ENCODE measurements around the gene SELENON.
"Not testable (repeated sequence)": the region's sequence is repeated elsewhere in the genome, so short reads cannot be mapped to it uniquely, and the experiment has no call there.

Gene SELENON

DNA sequence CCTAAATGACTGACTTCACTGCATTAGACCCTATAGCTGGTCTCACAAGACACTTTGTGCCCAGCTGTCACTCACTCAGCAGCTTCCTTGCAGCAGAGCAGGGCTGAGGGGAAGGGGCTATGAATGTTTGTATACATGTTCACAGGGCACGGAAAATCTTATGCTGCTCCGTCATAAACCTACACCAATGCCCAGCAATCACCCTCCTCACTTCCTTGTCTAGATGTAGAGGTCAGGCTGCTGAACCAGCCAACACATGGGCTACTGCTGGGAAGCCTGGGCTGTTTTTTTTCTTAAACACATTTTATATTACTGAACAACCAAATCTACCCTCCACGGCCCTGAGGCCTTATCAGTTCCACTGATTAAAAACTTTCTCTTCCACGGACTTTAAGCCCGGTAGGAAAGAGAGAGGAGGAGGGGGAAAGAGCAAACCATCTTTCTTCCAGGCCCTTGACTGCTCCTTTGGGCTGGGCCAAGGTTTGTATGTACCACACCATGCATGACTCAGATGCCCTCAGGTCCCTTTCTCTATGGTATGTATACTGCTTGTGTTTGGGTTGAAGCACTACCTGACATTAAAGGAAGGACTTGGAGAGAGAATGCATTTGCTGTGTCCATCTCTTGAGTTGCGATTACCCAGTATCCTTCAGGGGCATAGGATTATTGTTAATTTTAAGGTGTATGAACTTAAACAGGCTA lies 32.5 kb downstream of the SELENON start:
- DNase-seq, result no peak

DNA sequence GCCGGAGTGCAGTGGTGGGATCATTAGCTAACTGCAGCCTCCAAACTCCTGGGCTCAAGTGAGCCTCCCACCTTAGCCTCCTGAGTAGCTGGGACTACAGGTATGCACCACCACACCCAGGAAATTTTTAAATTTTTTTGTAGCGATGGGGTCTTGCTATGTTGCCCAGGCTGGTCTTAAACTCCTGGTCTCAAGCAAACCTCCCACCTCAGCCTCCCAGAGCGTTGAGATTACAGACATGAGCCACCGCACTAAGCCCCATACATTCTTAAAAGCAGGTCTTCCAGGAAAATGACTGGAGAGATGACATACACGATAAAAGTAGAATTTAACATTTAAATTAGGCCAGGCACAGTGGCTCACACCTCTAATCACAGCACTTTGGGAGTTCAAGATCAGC lies 33.2 kb downstream of the SELENON start:
- no peak for DNase-seq

DNA sequence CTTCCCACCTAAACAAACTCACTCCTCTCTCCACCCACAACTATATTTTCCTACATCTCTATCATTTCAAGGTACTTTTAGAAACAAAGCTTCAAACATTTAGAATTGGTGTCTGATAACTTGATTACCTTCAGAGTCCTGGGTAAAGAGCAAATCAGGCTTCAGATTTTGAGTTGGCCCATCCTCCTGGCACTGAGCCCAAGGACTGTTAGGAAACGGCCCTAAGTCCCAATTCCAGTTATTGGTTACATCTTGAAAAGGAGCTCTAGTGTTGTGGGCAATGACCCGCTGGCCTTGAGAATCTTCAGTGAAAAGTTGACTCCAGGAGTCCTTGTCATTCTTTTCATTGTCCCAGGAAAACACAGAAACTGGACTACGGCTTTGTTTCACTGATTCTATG lies 34.9 kb downstream of the SELENON start:
- DNase-seq, result no peak

DNA sequence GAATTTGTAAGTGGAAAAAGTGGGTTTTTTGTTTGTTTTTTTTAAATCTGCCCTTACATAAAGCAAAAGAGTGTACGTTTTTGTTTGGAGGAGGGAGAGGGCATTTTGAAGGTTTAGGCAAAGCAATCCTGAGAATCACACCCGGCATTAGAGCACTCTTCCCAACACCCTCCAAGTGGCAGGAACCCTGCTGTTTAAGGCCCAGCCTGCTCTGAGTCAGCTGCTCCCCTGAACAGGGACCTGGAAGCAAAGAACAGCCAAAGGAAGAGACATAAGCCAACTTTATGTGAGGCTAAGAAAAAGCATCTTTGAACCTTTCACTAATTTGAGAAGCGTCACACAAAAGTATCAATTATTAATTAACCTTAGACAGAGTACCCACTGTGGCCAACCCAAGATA lies 36.7 kb downstream of the SELENON start:
- DNase-seq, result no peak

DNA sequence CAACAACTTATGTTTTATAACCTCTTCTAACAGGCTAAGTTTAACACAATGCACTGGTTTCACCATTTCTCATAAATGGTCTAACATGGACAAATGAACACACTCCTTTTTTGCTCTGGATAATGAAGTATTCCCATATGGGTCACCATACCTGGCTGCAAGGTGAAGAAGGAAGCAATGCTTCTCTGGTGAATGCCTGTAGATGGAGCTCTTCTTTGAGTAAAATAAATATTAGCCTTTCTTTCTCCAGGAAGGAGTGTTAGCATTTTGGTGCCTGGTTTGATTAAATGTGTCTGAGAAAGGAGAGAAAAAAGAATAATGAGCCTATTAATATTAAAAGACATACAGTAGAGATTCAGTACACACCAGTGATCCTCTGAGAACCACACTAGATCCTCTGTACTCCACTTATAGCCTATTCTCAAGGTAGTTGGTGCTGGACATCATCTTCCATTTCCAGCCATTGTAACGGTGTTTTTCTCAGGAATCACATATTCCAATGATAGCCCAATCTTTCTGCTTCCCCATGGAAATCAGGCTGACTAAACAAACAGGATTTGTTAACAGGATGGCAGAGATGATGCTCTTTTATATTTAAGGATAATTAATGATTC lies 37.4 kb downstream of the SELENON start:
- DNase-seq, result no peak

DNA sequence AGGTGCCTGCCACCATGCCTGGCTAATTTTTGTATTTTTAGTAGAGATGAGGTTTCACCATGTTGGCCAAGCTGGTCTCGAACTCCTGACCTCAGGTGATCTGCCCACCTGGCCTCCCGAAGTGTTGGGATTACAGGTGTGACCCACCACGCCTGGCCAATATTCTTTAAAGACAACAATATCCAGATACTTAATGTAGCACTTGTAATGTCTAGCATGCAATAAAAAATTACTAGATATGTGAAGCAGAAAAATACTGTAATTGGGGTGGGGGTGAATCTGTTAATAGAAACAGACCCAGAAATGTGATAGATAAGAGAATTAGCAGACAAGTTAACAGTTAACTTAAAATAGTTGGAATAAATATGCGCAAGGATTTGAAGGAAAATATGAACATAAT lies 39.8 kb downstream of the SELENON start:
- DNase-seq, result not testable (repeated sequence)

DNA sequence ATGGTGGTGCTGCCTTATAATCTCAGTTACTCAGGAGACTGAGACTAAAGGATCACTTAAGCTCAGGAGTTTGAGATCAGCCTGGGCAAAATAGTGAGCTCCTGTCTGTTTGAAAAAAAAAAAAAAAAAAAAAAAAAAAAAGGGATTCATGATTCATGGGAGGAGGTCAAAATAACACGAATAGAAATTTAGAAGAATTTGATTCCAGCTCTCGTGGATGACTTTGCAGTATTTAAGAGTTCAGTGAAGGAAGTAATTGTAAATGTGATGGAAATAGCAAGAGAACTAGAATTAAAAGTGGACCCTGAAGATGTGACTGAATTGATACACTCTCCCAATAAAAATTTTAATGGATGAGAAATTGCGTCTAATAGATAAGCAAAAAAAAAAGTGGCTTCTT lies 43.5 kb downstream of the SELENON start:
- DNase-seq, result no peak

DNA sequence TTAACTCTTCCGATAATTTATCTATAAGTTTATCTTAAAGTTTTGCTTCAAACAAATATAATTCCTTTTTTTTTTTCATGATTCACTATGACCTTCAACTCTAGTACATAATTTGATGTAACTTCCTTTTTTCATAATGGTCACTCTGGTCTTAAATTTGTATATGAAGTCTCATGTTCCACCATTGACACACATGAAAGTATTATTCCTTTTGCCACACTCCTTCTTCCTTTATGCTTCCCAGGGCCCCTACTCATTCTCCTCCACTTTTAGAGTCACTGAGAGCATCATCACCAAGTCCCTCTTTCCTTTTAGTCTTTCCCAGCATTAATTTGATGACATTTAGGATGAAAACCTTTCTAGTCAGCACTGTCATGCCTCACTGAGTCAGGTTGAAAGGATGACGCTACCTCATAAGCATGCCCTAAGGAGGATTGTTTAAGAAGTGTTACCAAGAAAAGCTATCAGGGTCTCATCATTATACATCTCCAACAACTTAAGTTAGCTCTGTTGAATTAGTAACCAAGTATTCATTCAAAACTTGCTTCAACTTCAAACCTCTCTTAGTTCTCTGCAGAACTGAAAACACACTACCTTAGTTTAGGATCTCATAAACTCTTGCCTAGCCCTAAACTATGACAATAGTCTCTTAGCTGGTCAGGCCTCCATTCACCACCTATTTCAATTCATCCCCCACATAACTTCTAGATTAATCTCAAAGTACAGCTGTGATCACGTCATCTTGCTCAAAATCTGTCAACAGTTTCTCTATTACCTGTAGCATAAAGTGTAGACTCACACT lies 44.7 kb downstream of the SELENON start:
- no peak for DNase-seq

DNA sequence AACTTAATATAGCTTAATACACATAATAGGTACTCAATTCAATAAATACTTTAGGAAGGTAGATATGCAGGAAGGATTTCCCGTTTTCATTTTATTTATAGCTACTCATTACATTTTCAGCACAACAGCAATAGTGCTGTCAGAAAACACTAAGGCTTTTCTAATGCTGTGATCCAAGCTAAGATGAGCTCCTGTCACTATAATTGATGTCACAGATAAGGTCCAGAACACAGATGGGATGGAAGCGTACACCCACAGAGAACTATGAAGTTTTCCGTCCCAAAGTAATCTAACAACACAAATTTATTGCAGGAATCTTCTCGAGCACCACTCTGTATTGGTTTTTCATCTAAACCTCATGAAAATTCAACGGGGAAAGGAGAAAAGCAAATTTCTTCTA lies 45.7 kb downstream of the SELENON start:
- DNase-seq, result no peak

DNA sequence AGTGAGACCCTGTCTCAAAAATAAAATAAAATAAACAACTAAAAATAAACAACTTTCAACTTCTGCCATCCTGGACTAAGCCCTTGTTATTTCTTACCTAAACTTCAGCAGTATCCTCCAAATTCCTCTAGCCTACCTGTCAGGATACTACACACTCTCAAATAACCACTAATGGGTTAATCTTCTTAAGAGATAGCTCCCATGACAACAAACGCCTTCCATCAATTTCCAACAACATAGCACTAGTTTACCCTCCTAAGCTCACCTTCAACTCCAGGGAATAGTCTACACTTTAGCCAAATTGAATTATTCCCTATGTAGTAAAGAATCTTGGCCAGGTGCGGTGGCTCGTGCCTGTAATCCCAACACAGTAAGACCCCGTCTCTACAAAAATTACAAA lies 47.9 kb downstream of the SELENON start:
- no peak for DNase-seq

DNA sequence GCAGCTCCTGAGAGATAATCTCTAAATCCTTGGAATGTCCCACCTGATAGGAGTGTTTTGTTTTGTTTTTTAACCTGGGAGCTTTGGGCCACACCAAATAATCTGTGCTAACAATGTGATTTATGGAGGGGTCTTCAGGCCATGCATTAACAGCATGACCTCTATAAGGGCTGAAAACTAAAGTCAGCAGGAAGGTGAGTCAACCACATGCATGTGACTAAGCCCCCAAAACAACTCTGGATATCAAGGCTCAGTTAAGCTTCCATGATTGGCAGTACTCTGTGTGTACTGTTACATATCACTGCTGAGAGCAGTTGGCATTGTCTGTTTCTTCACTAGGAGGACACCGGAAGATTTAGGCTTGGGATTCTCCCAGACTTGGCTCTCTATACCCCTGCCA lies 48.5 kb downstream of the SELENON start:
- DNase-seq, result no peak

DNA sequence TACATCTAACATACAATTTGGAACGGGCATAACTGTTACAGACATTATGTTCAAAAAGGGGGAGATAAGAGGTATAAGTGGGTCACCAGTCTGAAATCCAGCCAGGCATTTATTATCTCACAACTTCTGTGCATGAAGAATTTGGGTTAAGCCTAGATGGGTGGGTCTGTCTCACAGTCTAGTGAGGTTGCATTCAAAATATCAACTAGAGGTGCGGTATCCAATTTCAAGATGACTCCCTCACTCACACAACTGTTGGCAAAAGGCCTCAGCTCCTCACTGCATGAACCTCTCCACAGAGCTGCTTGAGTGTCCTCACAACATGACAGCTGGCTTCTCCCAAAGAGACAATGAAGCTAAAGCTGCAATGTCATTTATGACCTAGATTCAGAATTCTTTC lies 54.6 kb downstream of the SELENON start:
- DNase-seq, result peak; percentile 75

DNA sequence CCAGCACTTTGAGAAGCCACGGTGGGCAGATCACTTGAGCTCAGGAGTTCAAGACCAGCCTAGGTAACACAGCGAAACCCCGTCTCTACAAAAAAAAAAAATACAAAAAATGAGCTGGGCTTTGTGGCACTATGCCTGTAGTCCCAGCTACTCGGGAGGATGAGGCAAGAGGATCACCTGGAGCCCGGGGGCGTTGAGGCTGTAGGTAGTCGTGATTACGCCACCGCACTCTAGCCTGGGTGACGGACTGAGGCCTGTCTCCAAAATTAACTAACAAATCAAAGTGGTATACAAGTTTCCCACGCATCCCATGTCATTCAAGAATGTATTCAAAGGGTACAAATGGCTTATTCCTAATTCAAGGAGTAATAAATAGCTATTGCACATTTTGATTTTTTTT lies 56.9 kb downstream of the SELENON start:
- DNase-seq, result no peak

DNA sequence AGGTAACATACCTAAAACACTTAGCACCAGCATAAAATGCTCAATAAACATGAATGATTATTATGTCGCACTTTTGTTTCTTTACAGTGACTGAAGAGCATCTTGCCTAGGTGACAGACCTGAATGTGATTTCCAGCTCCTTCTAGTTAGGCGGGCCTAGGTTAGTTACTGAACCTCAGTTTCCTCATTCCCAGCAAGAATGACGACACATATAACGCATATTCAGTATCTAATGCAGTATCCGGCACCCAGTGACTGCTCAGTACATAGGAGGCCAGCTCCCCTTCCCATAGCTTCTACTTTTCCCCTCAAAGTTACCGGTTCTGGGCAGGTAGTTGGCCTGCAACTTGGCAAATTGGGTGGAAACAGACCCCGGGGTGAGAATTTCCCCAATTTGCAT lies 58.5 kb downstream of the SELENON start:
- no peak for DNase-seq

DNA sequence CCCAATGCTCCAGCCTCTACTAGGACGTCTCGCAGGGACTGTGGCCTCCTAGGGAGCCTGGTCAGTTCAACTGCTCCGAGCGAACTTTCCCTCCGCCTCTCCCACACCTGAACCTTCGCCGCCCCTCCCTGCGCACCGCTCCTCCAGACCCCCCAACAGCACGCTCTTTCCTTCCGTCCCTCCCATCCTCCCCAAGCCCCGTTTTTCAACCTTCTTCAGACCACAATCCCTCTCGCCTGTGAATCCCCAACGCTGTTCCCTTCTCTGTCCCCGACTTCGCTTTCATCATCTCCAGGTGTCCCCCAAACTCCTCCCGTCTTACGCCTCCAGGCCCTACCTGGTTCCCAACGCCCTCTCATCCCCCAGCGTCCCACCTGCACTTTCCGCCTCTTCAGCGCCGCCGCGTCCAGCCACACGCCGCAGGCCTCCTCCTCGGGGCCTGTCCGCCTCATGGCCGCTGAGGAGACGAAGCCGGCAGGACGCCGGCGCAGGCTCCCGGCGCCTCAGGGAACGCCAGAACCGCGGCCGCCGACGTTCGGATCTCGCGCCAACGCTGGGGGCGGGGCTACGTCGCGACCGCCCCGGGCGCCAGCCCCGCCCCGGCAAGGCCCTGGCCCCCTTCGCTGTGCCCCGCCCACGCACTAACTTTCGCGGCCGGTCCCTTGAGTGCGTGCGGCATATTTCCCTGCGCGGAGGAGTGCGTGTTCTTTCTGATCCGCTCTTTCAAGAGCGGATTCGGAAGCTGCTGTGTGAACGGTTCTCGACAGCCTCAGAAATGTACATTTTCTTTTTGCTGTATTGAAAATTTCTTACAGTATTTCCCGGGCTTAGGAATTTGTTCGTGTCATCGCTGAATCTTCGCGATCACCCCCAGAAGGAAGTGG lies 59.2 kb downstream of the SELENON start, which contains the start of gene AUNIP:
TSS of gene AUNIP (minus strand) at position 552 of the 884 bp plus-strand sequence. CDS start at position 452, 100 bp downstream.
- peak; percentile 58 for DNase-seq

DNA sequence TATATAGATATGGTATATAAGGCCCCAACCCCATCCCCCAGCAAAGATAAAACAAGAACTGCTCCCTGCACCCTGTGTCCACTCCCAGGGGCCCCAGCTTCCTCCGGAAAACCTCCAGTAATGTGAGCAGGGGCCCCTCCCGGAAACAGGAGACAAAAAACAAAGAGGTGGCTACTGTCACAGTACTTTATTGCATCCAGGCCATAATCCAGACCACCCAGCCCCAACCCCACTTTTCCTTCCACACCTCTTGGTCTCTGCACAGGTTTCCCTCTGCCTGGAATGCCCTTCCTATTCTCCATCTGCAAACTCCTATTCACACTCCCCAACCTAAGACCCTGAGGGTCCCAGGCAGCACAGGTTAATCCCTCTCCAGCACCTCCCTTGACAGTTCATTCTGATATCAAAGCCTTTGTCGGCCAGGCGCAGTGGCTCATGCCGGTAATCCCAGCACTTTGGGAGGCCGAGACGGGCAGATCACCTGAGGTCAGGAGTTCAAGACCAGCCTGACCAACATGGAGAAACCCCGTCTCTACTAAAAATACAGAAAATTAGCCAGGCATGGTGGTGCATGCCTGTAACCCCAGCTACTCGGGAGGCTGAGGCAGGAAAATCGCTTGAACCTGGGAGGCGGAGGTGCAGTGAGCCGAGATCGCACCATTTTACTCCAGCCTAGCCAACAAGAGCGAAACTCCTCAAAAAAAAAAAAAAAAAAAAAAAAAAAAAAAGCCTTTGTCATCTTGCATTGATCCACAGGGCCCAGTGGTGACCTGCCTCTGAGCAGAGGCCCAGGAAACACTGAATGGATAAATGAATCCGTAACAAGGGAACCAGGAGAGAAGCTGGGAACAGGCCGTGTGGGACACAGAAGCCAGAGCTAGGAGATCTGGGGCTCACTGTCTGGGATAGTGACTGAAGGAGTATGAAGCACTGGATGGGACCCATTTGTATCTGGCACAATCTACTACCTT lies 61.6 kb downstream of the SELENON start:
- no peak for DNase-seq

DNA sequence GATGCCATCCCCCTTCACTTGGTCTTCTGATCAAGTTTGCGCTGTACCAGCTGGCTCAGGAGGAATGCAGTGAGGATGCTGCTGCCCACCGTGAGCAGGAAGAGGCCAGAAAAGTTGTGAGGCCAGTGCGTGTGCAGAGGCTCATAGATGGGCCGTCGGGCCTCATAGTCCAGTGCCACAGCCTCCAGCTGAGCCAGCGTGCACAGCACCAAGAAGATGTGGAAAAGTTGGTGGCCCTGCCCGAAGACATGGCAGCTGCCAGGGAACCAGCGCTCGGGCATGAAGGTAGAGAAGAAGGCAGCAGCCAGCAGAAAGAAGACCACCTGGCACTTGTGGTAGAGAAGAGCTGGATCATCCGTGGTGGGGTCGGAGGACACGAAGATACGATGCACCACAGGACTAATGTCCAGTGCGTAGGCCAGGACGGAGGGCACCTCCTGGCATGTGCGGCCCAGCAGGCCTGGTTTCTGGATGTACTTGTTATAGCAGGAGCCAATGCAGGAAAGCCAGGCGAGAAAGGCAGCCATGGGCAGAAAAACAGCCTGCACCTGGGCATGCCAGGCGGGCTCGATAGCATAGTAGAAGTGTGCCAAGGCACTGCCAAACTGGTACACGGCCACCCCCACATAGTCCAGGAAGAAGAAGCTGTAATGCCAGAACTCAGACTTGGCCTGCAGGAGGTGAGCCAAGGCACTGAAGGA lies 62.9 kb downstream of the SELENON start:
- DNase-seq, result no peak

DNA sequence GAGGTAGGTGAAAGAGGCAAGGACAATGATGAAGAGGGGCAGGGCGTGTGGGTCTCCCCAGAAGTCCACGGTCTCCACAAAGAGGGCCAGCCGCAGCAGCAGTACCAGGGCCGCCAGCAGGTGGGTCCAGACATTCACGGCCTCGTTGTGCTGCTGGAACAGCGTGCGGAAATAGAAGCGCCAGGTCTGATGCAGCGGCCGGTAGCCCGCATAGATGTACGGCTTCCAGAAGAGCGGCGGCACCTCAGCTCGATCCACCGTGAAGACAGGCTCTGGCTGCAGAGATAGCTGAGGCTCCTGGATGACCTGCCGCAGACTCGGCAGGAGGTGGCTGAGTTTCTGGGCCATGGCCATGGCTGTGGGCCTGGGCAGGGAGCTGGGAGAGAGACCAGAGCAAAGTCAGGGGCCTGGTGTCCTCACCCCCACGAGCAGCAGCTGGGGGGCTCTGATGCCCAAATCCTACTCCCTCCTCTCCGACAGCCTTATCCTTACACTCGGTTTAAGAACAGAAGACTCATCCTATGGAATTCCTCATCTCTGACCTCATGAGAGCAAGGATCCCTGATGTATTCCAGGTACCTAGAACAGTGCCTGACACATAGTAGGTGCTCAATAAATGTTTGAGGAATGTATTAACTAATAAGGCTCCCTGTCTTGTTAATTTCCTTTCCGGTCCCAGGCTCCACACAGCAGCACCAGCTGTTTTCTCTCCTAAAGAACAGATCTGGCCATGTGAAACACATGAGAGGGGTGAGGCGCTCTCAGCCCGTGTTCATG lies 63.7 kb downstream of the SELENON start:
- DNase-seq, result no peak

DNA sequence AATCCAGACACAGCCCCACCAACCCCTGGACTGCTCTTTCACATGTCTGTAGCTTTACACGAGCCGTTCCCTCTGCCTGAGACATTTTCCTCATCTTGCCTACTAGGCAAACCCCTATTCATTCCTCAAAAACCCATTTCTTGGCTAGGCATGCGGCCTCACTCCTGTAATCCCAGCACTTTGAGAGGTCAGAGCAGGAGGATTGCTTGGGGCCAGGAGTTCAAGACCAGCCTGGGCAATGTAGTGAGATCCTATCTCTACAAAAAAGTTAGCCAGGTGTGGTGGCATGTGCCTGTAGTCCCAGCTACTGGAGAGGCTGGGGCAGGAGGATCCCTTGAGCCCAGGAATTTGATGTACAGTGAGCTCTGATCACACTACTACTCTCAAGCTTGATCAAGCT lies 64.4 kb downstream of the SELENON start:
- no peak for DNase-seq

DNA sequence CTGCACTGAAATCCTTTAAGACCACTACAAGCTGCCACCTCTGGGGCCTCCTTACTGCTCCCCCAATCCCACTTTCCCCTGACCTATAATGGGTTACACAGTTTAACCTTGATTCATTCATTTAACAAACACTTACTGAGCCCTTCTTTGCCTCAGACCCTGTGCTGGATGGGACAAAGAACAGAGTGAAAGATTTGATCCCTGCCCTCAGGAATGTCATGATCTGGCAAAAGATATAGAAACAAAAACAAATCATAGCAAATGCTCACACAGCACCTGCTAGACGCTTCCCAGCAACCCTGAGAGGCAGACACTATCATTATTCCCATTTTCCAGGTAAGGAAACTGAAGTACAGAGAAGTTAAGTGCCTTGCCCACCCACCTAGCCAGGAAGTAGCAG lies 66.3 kb downstream of the SELENON start:
- DNase-seq, result no peak

Measured in NCI-H2029 (cell line).